Ecto neural progenitor cell (in vitro differentiated cells): ENCODE data around the gene NSUN4.
"Not testable (repeated sequence)": the region's sequence is repeated elsewhere in the genome, so short reads cannot be mapped to it uniquely, and the experiment has no call there.

Source experiments
- DNase-seq: peaks from one replicate; pipeline ENCODE4 v3.0.0-alpha.2; 2018; ENCODE audit warnings: low spot score

NSUN4 gene

GRCh38 chr1:46367701-46368100 lies 27.1 kb downstream of the NSUN4 start:
- not testable (repeated sequence) for DNase-seq

DNA sequence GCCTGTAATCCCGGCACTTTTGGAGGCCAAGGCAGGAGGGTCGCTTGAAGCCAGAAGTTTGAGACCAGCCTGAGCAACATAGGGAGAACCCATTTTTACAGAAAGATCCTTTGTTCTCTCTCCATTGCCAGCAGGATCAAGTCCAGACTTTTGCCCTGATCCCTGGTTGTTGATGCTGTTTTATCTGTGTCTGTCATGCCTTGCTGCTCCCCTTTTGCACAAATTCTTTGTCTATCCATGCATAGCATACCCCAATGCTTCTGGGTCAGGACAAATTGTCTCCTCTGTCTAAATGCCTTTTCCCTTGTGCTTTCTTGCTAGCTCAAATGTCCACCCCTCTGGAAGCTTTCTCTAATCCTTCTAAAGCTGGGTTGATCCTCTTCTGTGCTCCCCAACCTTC lies 28.2 kb downstream of the NSUN4 start:
- DNase-seq, result no peak

DNA sequence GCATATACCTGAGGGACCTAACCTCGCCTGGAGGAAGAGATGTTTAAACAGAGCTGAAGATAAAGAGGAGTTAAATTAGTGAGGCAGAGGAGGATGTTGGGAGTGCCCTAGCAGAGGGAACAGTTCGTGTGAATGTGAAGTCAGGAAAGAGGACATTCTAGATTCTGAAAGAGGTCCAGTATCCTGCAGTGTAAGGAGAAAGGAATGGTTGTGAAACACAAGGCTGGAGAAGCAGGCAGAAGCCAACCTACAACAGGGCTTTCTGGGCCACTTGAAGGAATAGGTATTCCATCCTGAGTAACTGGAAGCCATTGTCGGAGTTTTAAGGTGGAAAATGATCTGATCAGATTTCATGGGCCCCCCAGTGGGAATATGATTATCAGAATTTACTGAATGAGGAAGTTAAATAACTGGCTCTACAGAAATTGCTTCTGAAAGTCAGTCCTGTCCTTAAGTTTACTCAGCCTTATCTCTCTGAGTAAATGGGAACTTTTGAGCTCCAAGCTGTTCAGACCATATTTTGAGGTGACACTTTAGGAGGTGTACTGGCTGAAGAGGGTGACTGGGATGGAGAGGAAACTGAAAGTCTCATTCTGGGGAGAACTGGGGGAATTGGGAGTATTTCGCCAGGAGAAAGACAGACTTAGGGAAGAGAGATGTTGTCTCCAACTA lies 29.1 kb downstream of the NSUN4 start:
- DNase-seq, result no peak

- DNase-seq, result no peak
These were observed 29.6 kb downstream of the NSUN4 start for GRCh38 chr1:46370214-46370633.

GRCh38 chr1:46372431-46372830 lies 31.8 kb downstream of the NSUN4 start:
- no peak for DNase-seq

GRCh38 chr1:46379996-46380395 lies 39.4 kb downstream of the NSUN4 start:
- no peak for DNase-seq

GRCh38 chr1:46380508-46380907 lies 39.9 kb downstream of the NSUN4 start:
- no peak for DNase-seq

DNA sequence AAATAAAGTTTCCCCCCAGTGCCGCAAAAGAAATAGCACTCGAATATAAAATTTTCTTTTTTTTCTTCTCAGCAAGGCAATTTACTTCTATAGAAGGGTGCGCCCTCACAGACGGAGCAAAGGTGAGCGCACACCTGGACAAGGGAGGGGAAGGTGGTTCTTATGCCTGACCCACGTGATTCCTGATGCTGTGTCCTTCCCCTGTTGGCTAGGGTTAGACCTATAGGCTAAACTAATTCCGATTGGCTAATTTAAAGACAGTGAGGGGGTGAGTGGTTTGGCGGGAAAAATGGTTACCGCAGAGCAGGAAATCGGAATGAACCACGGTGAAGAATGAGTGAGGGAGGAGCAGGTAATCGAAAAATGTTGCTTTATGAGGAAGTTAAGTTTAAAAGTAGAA lies 52.9 kb downstream of the NSUN4 start:
- no peak for DNase-seq

GRCh38 chr1:46394108-46394871 lies 53.7 kb downstream of the NSUN4 start, which contains the start of gene FAAH:
FAAH (plus strand) TSS chr1:46394317; CDS start chr1:46394349, 32 bp downstream.
- peak; percentile 90 for DNase-seq

DNA sequence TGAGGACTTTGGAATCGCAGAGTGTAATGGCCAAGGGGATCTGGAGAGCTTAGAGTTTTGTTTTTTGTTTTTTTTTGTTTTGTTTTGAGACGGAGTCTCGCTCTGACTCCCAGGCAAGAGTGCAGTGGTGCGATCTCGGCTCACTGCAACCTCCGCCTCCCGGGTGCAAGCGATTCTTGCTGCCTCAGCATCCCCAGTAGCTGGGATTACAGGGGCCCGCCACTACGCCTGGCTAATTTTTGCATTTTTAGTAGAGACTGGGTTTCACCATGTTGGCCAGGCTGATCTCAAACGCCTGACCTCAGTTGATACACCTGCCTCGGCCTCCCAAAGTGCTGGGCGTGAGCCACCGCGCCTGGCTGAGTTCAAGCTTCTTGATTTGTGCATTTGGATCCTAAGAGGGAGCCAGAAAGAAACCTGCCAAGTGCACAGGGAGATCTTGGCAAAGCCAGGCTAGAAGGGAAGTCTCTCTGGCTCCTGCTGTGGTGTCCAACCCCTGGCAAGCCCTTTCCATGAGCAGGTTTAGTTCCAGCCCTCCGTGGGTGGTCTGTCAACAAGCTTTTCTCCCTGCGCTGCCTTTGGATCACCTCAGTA lies 54.4 kb downstream of the NSUN4 start:
- DNase-seq, result no peak

DNA sequence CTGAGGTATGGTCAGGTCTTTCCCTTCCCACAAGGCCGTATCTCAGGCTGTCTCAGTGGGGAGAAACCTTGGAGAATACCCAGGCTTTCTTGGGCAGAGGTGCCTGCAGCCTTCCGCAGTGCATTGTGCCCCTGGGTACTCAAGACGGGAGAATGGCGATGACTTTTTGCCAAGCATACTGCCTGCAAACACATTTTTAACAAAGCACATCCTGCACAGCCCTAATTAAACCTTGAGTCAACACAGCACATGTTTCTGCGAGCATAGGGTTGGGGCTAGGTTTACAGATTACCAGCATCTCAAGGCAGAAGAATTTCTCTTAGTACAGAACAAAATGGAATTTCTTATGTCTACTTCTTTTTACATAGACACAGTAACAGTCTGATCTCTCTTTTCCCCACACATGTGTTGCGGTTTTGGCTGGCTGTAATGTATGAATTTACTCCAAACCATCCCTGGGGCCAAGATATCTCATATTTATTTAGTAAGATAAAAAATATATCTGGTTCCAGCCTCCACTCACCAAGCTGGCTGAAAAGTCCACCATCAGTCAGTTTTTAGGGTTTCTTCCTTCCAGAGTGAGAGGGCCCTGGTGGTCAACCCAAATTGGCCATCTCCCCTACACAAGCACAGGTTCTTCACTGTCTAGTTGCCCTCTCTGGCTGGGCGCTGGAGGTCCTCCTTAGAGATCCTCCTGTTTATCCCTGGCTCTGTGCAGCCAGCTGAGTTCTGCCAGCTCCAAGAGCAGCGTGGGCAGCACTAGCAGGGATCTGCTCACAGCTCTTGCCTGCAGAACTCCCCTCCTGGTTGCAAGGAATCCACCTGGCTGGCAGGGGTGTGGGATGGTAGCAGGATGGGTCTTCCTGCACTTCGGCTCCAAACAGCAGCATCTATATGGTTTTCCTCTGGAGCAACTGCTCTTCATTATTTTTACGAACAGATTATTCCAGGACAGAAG lies 56.1 kb downstream of the NSUN4 start:
- DNase-seq, result no peak

DNA sequence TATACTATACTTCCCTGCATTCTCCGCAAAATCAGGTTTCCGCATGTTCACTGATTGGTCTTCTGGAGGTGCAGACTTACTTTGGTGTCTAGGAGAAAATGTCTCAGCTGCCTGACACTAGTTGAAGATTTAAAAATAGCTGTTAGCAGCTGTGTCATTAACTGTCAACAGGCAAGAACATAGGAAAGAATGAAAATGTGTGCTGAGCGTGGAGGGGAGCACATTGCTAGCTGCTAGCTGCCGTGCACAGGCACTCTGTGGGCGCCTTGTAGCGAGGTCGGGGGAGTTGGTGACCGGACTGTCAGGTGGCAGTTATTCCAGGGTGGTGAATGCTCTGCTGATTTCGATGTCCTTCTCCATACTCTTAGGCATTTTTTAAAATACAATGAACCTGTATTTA lies 58.7 kb downstream of the NSUN4 start:
- DNase-seq, result no peak

DNA sequence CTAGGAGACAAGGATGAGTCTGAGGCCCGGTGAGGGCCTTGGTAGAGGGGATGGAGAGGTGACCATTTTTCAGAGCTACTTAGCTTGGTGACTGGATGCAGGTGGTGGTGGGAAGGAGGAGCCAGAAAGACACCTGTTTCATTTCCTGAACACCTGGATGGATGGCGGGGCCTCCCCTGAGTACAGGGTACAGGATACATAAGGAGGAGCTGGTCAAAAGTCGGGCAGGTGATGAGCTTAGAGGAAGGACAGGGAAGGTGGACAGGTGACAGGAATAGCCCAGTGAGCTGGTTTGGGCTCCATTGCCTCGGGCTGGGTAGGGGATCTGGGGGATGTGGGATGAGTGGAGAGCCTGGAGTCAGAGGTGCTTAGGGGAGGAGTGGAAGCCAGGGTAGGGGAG lies 59.8 kb downstream of the NSUN4 start:
- no peak for DNase-seq

GRCh38 chr1:46401154-46401913 lies 60.7 kb downstream of the NSUN4 start:
- DNase-seq, result no peak

DNA sequence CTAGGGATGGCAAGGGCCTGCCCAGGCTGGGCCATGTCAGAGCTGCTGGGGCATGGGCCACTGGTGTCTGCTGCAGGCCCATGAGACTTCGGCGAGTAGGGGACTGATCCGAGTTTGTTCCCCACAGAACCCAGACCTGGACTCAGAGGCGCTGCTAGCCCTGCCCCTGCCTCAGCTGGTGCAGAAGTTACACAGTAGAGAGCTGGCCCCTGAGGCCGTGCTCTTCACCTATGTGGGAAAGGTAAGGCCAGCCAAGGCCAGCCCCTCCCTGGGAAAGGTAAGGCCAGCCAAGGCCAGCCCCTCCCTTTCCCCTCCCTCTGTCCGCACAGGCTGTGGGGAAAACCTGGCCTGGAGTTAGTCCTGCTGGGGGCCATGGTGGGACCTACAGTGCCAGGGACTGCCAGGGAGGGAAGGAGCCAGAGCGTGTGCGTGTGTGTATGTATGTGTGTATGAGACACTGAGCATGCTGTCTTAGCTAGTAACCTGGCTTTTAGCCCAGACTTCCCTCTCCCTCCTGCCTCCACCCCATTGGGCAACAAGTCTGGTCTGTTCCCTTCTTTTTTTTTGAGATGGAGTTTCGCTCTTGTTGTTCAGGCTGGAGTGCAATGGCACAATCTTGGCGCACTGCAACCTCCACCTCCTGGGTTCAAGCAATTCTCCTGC lies 61.5 kb downstream of the NSUN4 start:
- DNase-seq, result no peak

DNA sequence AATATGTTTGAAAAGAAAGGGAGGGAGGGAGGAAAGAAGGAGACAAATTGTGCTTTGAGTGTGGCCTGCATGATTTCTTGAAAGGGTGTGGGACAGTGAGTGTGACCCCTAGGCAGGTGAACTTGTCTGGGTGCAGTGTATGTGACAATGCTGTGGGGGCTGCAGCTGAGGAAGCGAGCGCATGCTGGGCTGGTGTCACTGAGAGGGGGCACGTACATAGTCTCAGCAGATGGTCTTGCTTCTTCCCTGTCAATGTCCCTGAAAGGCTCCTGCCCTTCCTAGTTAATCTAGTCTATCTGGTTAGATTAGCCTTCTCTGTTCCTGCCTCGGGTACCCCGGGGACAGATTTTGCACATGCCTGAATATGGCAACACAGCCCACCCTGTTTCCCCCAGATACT lies 63.3 kb downstream of the NSUN4 start:
- no peak for DNase-seq

DNA sequence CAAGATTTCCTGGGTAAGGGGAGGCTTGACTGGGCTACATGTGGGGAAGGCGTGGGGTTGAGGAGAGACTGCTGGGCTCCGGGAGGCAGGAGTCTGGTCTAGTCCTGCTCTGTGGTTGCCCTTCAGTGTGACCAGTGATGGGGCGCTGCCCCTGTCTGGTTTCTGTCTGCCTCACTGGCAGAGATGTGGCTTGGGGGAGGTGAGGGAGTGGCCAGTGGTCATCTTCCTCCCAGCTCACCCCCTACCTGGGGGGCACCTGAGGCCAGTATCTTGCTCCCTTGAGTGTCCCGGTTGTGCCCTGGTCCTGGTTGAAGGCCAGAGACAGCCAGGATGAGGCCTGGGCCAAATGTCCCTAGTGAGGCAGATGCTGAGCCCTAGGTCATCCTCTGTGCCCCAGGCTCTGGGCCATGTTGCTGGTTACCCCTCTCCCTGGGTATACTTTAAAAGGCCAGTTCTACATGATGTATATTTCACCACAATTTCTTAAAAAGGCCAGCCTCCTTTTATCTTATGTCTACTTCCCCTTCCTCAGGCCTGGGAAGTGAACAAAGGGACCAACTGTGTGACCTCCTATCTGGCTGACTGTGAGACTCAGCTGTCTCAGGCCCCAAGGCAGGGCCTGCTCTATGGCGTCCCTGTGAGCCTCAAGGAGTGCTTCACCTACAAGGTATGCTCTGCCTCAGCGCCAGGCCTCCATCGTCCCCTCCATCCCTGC lies 64.0 kb downstream of the NSUN4 start:
- no peak for DNase-seq

DNA sequence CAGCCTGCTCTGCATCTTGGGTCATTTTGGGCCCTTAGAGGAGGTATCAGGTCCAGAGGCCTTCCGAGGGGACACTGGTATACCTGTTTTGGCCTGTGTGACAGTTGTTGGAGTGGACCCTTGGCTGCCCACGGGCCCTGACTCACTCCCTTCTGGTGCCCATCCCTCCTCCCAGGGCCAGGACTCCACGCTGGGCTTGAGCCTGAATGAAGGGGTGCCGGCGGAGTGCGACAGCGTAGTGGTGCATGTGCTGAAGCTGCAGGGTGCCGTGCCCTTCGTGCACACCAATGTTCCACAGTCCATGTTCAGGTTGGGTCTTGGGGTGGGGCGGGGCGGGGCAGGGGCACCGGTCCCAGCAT lies 64.6 kb downstream of the NSUN4 start:
- DNase-seq, result no peak

GRCh38 chr1:46405724-46406123 lies 65.1 kb downstream of the NSUN4 start:
- no peak for DNase-seq
